B cell (primary cell): ENCODE results near the gene DPH6.

Source experiments
- EZH2 ChIP-seq: IDR thresholded peaks from 2 replicates; pipeline ENCODE4 v1.6.1; 2012; ENCODE audit warnings: borderline replicate concordance, low read depth, mild to moderate bottlenecking, moderate library complexity, low read length; ENCODE audit not compliant: insufficient read depth, poor library complexity, severe bottlenecking
- TF ChIP-seq, protein P1 (sequence below): fragments of 200-600 bp; IDR thresholded peaks from one replicate; pipeline ENCODE4 v1.8.0; 2022; ENCODE audit warnings: antibody characterized with exemption, mild to moderate bottlenecking

DNA sequence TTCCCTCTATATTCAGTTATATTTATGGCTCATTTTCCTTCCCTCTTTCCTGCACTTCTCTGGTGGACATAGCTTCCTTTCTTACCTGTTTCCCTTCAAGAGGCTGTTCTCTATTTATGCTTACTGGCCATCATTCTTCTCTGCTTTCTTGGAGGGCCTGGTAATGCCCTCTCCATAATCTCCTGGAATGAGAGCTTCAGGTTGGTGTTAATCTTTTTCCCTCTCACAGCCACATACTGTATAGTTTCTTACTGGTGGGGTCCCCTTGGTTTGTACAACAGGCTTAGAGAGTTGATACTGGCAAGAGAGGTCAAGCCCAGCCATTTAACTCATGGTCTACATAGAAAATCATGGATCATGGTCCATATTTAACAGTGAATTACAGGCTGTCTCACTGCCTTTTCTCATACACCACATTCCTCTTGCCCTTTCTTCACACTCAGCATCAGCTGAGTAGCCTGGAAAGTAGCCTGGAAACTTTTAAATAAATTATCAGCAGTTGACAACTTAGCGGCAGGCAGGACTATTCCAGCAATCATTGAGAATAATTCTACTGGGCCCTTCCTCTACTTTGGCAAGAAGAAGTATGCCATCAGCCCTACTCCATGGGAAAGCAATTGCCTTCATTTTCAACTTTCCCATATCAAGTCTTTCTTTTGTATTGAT lies 38.0 kb upstream of the DPH6 start:
- TF ChIP-seq, protein P1, sequence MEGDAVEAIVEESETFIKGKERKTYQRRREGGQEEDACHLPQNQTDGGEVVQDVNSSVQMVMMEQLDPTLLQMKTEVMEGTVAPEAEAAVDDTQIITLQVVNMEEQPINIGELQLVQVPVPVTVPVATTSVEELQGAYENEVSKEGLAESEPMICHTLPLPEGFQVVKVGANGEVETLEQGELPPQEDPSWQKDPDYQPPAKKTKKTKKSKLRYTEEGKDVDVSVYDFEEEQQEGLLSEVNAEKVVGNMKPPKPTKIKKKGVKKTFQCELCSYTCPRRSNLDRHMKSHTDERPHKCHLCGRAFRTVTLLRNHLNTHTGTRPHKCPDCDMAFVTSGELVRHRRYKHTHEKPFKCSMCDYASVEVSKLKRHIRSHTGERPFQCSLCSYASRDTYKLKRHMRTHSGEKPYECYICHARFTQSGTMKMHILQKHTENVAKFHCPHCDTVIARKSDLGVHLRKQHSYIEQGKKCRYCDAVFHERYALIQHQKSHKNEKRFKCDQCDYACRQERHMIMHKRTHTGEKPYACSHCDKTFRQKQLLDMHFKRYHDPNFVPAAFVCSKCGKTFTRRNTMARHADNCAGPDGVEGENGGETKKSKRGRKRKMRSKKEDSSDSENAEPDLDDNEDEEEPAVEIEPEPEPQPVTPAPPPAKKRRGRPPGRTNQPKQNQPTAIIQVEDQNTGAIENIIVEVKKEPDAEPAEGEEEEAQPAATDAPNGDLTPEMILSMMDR: no peak
- no peak for TF ChIP-seq EZH2
